Astrocyte (in vitro differentiated cells and primary cell): ENCODE results near the gene ZNF683.

Experiments
- CTCF ChIP-seq: IDR thresholded peaks from 2 replicates; pipeline ENCODE4 v1.5.1; 2011; ENCODE audit warnings: low read depth, mild to moderate bottlenecking, inconsistent platforms, low read length, moderate library complexity; ENCODE audit not compliant: insufficient read depth
- EZH2 ChIP-seq: IDR thresholded peaks from 2 replicates; pipeline ENCODE4 v1.6.1; 2012; ENCODE audit warnings: mild to moderate bottlenecking, low read length, inconsistent platforms; ENCODE audit not compliant: insufficient read depth

- no peak for TF ChIP-seq CTCF
- no peak for TF ChIP-seq EZH2
These were observed 10.2 kb downstream of the ZNF683 start for GRCh38 chr1:26362331-26362730.
